Stimulated activated CD4-positive, alpha-beta T cell treated with anti-CD3 and anti-CD28 coated beads, Interleukin-1b, Interleukin-23, amount 100 ng/mL, for 1 hour (primary cell): ENCODE data around the gene UNC13D.

Experiments
- DNase-seq, 2 donors: peaks; one replicate each; pipeline ENCODE4 v3.0.0-alpha.2; 2020; ENCODE audit warnings: low read depth in 2 of 2

UNC13D gene

GRCh38 chr17:75834279-75834920 is 9.8 kb downstream of the UNC13D start:
- no peak for DNase-seq

DNA sequence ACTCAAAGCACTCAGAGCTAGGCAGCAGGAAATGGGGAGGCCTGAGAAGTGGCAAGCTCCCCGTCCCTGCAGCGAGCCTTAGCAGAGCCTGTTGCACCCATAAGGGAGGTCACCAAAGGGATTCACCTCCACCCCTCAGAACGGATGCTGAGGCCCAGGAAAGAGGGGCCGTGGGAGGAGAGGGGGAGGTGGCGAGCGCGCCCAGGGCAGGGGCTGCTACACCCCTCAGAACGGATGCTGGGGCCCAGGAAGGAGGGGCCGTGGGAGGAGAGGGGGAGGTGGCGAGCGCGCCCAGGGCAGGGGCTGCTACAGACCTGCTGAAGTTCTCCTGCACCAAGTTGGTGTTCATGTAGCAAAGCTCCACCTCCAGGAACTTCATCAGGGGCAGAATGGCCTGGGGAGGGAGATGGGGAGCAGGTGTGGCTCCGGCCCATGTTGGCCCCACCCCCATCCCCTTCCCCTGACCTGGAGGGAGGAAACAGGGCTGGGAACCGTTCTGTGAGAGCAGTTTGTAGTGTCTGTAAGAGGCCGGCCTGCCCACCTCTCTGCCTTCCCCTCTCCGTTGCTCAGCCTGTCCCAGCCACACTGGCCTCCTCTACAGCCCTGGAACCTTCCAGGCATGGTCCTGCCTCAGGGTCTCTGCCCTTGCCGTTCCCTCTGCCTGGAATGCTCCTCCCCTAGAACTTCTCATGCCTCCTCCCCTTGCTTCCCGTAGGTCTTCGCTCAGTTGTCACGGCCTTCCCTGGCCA is 11.4 kb downstream of the UNC13D start:
- DNase-seq: no peak

DNA sequence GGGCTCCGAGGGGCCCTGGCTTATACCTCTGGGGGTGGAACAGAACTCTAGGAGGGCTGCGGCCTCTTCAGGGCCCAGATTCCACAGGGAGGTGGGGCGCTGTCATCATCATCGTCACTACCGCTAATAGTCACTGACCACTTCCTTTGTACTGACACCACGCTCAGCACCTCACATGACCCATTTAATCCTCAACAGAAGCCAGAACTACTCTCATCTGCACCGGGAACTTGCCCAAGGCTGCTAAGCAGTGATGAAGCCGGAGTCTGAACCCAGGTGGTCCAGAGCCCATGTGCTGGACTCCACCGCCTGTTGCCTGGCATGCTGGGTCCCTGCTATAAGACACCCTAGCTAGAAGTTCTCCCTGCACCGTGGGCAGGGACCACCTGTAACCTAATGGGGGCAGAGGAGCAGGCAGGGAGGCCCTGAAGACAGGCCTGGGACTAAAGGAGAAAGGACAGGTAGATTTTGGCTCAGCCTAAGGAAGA is 12.0 kb downstream of the UNC13D start:
- DNase-seq: no peak

DNA sequence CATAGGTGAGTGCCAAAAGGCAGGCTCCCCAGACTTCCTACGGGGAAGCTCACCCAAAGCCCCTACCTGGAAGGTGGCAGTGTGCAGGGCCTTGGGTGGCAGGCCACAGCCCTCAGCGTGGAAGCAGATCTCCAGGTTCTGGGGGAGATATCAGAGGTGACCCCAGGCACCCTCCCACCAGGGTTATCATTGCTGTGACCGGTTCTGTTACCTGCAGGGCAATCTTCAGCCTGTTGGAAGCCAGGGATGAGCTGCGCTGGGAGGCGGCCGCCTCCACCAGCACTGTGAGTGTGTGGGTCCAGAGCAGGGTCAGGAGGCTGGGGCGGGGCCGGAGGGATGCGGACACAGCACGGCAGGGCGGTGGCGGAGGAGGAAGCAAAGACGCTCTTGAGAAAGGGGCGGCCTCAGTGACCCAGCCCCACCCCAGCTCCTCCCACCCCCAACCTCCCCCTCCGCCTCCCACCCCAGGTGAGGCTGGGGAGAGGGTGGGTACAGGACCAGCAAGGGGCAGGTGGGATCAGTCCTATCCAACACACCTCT is 13.1 kb downstream of the UNC13D start:
- DNase-seq: no peak

GRCh38 chr17:75830164-75831031 is 13.8 kb downstream of the UNC13D start:
- DNase-seq: no peak

DNA sequence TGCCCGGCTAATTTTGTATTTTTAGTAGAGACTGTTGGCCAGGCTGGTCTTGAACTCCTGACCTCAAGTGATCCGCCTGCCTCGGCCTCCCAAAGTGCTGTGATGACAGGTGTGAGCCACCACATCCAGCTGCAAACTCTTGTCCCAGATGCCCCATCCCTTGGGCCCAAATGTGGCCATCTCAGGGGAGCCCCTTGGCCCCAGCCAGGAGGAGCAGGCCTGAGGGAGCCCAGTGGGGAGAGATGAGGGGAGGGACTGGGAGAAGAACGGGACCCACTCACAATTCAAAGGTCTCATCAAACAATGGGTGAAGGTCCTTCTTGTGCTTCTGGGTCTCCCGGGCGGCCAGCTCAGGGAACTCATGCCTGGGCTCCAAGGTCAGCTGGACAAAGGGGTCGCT is 14.5 kb downstream of the UNC13D start:
- no peak for DNase-seq

GRCh38 chr17:75828741-75829140 is 15.5 kb downstream of the UNC13D start:
- DNase-seq: no peak

DNA sequence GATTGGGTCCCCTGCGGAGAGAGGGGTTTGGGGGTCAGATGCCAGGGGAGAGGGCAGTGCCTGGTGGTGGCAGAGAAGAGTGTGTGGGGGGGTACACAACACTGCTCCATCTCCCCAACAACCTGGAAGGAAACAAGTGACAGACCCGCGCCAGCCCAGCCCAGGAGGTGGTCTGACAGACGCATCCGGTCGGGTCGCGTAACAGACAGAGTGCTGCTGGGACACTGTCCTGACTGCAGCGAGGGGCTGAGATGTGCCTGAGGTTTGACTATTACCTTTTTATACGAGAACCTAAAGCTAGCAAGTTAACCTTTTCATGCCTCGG is 16.2 kb downstream of the UNC13D start:
- DNase-seq: no peak

GRCh38 chr17:75827308-75828075 is 16.7 kb downstream of the UNC13D start:
- DNase-seq: peak in 1 of 2 donors; percentile 55

DNA sequence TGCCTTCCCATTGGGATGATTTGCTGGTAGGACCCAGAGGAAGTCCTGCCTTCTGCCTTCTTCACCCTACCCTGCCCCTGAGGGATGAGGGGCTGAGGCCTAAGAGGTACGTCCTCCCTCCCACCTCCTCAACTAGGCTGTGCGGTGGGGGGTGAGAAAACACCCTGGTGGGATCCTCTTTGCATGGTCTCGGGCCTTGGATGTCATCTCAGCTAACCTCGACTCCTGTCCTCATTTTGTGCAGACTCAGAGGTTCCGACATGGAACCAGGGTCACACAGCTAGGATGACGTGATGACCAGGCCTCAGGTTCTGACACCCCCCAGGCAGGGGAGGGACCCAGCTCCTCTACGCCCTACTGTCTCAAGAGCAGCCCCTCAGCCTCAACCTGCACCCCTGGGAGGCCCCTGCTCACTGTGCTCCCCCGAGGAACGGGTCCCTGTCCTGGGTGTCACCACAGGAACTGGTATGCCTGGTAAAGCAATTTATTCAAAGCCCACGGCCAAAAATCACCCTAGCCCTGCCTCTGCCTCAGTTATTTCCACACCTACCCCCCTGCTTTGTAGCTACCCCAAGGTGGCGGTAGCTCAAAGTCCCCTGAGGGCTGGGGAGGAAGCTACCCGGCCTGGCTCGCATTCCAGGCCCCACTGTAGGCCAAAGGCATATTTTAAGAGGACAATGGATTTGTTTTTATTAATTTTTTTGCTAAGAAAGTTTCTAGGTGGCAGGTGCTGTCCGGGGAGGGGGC is 17.5 kb downstream of the UNC13D start:
- DNase-seq: no peak

DNA sequence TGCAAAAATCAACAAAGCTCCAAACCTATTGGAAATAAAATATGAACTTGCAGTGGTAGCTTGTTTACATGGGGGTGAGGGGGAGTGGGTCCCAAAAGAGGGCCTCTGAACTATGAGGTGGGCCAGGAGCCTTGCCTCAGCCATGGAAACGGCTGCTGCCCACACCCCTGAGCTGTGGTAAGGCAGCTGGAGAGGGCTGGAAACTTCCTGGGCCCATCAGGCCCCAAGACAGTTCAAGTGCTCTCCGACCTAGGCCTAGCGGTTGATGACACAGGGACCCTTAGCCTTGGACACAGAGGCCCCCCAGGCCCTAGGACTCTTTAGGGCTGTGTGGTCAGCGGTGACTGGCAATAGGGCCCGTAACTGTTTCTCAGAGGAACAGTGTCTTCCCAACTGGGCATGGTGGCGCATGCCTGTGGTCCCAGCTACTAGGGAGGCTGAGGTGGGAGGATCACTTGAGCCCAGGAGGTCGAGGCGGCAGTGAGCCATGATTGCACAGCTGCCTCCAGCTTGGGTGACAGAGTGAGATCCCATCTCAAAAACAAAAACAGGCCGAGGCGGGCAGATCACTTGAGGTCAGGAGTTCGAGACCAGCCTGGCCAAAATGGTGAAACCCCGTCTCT is 18.3 kb downstream of the UNC13D start:
- no peak for DNase-seq

DNA sequence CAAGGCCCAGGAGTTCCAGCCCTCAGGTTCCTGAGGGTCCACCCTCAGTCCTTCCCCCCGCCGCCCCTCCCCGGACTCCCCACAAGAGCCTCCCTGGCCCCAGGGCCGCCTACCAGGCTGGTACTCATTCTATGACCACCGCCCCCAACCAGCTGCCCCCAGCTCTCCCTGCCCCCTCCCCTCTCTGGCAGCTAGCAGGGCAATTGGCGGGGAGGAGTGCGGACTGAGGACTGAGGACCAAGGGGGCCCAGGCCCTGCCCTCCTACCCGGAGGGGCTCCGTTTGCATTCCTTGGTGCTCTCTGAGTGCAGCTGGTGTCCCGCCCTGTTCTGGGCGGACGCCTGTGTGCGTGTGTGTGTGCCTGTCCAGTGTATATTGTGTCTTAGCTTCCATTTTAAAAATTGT is 19.1 kb downstream of the UNC13D start:
- no peak for DNase-seq

DNA sequence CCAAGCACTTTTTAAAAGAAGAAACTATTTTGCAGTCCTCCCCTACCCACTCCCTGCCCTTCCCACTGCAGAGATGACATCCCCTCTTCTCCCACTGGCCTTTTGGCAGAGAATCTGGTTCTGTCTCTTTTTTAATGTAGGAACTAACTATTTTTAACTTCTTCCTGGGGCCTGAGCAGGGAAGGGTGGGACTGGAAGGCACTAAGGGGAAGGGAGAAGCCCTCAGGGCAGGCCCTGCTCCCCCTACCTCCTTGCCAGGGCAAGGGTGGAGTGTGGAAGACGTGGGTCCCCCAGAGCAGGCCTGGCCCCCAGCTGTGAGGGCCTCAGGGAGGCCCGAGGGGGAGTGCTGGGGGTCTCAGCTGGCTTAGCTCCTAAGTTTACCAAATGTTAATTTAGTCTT is 19.5 kb downstream of the UNC13D start:
- DNase-seq: no peak

DNA sequence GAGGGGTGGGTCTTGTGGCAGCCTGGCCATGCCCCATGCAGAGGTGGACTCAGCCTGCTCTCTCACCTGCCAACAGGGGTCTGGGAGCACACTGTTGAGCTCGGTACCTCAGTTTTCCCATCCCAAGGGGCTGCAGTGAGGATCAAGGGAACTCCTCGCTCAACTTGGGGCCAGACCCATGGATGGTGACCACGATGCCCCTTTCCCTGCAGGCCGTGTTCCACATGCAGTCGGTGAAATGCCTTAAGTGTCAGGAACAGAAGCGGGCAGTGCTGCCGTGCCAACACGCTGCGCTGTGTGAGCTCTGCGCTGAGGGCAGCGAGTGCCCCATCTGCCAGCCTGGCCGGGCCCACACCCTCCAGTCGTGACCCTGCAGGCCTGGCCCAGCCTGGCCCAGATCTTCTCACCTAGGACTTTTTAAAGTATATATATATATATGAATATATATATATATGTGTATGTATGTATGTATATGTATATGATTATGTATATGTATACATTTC is 20.1 kb downstream of the UNC13D start:
- no peak for DNase-seq

GRCh38 chr17:75823257-75824041 is 20.8 kb downstream of the UNC13D start:
- DNase-seq: no peak

GRCh38 chr17:75822800-75823166 is 21.4 kb downstream of the UNC13D start:
- DNase-seq: no peak

DNA sequence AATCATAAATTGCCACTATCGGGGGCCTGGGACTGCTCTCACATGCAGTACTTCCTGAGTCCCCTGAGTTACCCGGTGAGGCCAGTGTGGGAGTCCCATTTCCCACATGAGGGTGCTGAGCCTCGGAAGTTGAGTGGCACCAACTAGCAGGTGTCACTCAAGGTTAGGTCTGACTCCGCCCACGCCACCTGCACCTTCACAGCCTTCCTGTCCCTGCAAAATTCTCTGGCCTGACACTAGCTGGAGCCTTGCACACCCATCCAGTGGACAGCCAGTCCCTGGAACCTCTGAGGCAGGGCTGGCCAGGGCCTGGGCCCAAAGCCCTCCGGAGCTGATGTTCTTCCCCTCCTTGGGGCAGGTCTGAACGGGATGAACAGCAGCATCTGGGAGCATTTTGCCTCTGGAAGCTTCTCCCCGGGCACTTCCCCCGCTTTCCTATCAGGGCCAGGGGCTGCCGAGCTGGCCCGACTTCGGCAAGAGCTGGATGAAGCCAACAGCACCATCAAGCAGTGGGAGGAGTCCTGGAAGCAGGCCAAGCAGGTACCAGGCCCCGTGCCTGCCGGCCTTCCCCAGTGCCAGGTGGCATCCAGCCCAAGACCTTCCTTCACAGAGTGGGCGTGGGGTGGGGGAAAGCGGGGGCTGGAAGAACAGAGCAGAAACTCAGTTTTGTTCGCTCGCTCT is 21.9 kb downstream of the UNC13D start:
- DNase-seq: no peak

- DNase-seq: no peak
Observed at GRCh38 chr17:75821552-75821951, 22.7 kb downstream of the UNC13D start.
